ENCODE measurements around the gene ACVRL1. TPM values are rescaled to one million over a fixed set of nuclear protein-coding genes. Genes with fewer than 3 reads are reported as not detected.
A peak's percentile ranks its signal among the peaks of the same experiment; 100 is the strongest.

ACVRL1 gene
- total RNA-seq: 0.52 and 0.78 TPM in 2 replicates
- polyA plus RNA-seq (2012): 0.58 TPM

DNA sequence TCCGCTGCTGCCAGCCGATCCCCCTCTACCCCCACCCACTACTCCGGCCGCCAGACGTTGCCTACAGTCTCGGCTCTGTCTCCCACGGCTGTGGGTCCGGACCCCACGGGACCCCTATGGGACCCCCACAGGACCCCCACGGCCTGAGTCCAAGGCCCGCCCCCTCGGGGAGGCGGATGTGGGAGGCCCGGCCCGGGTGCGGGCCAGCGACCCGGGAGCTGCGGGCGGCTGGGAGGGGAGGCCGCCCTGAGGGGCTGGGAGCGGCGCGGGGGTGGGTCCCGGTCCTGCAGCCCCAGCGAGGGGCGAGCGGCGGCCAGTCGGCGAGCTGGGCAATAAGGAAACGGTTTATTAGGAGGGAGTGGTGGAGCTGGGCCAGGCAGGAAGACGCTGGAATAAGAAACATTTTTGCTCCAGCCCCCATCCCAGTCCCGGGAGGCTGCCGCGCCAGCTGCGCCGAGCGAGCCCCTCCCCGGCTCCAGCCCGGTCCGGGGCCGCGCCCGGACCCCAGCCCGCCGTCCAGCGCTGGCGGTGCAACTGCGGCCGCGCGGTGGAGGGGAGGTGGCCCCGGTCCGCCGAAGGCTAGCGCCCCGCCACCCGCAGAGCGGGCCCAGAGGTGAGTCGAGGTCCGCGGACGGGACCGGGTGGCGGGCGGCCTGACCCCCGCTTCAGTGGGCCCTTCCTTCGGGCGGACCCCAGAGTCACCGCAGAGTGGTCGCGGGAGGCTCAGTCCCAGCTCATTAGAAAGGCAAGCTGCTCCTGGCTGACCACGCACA is at the start of gene ACVRL1:
ACVRL1 (plus strand) TSS at position 422 of the 773 bp plus-strand sequence. CDS start 4,971 bp downstream, outside the sequence.
- DNase-seq (ENCODE audit: low read depth): no peak

DNA sequence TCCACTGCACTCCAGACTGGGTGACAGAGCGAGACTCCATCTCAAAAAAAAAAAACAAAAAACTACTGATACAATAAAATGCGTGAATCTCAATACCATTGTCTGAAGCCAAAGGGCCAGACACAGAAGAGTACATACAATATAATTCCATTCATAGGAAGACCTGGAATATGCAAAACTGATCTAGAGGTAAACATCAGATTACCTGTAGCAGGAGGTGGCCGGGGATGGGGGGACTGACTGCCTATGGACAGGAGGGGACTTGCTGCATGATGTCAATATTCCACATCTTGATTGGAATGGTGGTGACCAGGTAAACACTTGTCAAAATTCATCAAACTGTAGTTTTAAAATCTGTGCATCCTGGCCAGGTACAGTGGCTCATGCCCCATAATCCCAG is 46.3 kb upstream of the ACVRL1 start:
- DNase-seq (ENCODE audit: low read depth): no peak

DNA sequence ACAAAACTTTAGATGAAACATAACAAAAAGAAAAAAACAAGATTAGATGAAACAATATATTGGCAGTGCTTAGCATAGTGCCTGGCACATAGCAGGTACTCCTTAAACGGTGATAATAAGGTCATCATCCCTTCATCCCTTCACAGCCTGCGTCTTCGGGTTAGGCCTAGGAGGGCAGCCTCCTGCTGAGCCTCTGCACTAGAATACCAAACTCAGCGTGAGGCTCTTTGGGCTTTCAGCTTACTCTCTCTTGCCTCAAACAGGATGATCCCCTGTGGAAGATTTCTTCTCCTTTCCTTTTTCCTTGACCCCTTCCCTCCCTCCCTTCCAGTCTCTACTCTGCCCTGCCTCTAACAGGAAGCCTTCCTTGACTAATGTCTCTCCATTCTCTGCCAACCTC is 44.4 kb upstream of the ACVRL1 start:
- DNase-seq (ENCODE audit: low read depth): no peak

DNA sequence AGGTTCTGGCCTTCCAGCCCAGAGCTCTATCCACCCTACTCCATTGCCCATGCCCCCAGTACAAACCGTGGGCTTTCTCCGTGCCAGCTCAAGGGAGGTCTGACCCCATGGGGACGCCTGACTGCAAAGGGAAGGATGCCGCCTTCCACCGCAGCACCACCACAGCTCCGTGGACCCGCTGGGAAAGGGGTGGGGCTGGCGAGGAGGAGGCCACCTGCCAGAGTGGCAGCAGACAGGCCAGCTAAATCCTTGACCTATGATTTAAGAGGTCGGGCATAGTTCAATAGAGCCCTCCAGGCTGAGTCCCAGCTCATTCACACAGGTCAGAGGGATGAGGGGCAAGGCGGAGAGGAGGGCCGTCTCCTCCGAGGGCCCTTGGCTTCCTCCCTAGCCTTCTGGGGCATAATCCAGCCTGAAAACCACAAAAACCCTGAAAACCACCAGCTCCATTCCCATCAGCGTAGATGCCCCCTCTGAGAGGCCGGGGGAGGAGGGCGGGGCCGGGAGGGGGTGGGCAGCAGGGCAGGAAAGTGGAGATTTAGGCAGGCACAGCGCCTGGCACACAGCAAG is 43.9 kb upstream of the ACVRL1 start:
- no peak for DNase-seq (ENCODE audit: low read depth)

DNA sequence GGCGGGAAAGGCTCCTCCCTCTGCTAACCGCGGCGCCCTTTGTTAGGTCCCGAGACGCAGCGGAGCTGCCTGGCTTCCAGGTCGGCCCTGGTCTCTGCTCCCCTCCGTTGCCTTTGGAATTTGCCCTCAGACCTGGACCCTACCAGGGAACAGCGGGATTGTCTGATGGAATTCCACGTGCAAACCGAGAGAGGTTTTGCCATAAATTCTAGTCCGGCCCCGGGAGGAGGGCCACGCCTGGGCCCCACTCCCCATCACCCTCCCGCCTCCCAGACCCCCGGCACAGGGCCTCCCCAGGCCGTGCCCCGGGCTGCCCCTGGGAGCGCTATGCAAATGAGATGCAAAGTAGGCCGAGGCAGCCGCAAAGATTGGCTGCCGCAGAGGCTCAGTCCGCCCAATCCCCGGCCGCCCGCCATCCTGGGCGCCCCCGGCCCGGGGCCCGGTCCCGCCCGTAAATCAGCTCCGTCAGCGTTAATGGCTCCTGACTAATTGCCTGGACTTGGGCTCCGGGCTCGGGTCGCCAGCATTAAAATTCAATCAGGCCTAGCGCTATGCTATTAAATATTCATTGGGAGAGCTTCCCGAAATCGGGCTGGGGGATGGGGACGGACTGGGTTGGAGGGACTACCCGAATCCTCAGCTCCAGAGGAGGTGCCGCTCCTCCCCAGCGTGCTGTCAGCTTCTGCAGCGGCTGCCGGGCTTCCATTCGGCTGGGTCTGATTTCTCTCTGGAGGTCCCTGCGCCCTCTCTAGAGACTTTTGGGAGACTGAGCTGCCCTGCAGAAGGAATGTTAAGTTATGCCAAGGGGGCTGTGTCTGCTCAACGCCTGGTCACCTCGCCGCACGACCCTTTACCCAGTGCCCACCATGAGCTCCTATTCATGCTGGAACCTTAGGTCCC is 43.1 kb upstream of the ACVRL1 start:
- no peak for DNase-seq (ENCODE audit: low read depth)

DNA sequence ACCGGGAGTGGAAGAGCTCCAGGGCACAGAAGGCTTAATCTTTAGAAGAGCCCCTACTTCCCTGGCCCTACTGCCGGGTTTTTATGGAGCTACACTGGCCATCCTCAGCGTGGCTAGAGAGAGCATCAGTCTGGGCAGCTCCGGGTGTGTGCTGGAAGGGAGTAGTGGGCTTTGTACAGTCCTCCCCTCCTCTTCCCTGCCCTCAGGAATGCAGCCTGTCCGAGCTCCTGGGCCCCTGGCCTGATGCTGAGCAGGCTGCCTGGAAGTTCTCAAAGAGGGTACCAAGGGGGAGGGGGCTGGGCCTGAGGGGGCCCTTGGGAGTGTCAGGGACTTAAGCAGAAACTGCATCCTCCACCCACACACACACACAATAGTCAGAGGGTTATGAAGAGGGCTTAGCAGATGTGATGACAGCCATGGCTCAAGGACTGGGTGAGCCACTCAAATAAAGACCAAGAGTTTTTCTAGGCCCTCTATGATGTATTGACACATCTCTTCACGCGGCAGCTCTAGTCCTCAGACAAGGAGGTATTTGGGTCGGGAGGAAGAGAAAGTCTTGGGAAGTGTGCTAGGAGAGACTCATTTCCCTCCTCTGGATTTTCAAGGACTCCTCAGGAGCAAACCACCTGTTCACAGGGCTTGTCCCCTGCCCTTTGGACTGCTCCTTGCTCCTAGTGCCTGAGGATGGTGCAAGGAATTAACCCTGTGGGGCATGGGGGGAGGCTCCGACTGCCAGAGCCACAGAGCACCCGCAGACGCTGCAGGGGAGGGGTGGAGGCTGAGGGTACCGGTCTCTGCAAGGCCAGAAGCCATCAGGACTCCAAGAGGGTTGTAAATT is 42.3 kb upstream of the ACVRL1 start:
- no peak for DNase-seq (ENCODE audit: low read depth)

DNA sequence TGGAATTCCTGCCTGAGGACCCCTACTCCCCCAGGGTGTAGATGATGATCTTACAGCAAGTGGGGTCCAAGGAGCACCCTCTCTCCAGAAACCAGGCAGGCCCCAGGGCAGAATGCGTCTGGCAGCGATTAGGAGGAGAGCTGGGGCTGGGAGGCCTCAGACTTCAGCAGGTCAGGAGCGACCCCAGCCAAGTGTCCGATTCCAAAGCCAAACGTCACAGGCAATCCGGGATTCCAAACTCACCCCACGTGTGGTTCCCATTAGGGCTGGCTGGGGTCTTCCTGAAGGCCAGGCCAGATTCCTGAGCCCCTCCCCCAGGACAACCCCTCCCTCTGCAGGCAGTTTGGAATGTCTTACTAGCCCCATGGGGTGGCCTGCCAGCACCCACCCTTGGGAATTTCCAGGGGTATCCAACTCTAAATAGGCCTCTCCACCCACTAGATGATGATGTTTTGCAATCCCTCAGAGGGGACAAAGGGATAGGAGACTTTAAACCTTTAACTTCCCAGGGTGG is 41.5 kb upstream of the ACVRL1 start:
- DNase-seq (ENCODE audit: low read depth): no peak

DNA sequence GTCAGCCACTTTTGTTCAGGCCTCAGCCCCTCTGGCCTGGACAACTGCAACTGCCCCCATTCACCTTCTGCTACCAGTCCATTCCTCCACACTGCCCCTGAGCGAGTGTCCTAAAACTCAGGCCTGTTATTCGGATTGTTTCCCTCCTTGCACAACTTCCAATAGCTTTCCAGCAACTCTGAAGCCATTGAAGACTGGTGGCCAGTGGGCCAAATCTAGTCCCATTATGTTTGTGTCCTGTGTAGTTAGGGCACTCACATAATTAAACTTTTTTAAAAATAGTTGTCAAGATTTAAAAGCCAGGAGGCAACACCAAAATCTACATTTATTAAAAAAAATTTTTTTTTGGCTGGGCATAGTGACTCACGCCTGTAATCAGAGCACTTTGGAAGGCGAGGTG is 41.0 kb upstream of the ACVRL1 start:
- DNase-seq (ENCODE audit: low read depth): no peak

DNA sequence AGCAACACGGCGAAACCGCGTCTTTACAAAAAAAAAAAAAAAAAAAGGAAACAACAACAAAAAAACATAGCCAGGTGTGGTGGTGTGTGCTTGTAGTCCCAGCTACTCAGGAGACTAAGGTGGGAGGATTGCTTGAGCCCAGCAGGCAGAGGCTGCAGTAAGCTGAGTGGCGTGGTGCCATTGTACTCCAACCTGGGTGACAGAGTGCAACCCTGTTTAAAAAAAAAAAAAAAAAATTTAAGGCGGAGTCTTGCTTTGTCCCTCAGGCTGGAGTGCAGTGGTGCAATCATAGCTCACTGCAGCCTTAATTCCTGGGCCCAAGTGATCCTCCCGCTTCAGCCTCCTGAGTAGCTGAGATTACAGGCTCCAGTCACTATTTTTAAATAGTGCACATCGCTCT is 40.5 kb upstream of the ACVRL1 start:
- no peak for DNase-seq (ENCODE audit: low read depth)

DNA sequence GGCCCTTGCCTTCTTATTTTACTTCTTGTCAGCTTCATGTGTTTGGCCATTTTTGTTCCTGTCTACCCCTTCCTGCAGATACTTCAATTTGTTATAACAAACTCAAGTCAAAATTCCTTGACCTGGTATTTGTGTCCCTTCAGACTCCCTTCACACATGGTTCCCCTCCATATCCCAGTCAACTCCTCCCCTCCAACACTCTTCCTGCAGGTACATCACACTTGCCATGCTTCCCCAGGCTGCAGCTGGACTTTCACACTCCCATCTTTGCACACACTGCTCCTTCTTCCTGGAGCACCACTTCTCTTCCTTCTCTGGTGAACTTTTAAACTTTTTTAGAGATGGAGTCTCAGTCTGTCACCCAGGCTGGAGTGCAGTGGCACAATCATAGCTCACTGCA is 39.9 kb upstream of the ACVRL1 start:
- no peak for DNase-seq (ENCODE audit: low read depth)

DNA sequence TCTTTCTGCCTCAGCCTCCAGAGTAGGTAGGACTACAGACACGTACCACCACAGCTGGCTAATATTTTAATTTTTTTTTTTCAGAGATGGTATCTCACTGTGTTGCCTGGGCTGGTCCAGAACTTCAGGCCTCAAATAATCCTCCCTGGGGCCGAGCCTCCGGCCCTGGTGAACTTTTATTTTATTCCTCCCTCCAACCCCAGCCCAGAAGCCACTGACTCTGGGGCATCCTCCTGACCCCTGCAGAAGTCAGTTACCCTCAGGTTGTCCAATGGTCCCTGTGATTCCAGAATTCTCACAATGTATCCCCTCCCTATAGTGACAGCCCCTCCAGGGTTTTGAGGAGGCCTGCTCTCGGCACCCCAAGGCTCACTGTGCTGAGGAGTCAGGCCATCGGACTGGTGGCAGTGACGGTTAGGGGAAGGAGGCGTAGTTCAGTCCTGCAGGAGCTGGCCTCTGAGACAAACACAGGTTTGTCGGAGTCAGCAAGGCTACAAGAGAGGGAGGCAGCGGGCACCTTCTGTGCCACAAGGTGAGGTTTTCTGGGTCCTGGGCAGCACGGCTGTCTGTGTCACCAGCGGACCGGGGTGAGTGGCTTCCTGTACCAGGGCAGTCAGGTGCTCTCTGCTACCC is 39.4 kb upstream of the ACVRL1 start:
- no peak for DNase-seq (ENCODE audit: low read depth)

DNA sequence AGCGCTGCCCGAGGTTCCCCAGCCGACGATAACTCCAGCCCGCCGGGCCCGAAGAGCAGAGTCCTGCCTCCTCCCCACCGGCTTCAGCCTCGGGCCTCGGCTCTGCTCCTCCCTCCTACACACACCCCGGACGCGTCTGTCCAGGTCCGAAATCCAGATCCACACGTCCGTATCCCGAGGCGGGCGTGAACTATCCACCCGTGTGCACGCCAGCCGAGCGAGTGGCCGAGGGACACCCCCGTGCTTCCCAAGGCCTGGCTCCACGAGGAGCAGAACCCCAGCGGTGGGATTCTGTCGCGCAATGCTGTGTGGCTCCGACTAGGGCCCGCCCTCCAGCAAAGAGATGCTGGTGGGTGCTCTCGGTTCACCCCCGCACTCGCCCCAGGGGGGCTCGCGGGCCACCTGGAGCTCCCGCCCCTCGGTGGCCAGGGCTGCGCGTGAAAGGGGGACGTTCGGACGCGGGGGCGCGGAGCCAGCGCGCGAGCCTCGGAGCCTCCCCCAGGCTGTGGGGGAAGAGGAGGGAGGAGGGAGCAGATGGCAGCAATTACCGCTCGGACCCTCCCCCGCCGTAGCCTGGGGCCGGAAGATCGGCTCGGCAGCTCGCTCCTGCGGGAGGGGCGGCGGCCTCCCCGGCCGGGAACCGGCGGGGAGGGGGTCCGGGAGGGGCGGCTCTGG is 38.3 kb upstream of the ACVRL1 start:
- DNase-seq (ENCODE audit: low read depth): no peak

DNA sequence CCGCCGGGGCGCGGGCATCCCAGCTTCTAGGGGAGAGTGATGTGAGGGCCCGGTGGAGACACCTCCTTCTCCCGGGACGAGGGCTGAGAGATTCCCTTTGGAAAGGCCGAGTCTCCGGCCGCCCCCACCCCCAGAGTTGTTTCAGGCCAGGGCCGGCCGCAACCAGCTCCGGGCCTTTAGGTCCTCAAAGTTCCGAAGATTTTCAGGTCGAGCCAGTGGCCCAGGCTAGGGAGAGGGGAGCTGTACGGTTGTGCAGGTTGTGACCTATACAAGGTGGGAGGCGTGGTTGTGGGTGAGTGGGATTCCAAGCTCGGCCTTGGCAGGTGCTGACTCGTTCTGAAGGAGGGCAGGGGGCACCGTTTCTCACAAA is 37.8 kb upstream of the ACVRL1 start:
- no peak for DNase-seq (ENCODE audit: low read depth)

DNA sequence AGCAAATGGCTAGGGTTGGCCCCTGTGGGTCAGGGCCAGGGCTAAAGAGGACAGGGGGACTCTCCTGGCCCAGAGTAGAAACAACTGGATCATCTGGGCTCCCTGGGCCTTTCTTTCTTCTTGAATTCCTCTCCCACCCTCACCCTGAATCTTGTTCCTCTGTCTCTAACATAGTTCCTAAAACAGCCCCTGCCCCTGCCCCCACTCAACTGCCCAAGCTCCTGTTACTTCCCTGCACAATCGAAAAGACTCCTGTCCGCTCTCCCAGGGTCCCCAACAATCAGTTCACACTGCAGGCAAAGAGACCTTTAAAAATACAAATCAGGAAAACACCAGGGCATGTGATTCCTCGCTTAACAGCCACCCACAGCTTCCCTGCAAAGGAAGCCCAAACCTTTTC is 37.4 kb upstream of the ACVRL1 start:
- DNase-seq (ENCODE audit: low read depth): no peak

DNA sequence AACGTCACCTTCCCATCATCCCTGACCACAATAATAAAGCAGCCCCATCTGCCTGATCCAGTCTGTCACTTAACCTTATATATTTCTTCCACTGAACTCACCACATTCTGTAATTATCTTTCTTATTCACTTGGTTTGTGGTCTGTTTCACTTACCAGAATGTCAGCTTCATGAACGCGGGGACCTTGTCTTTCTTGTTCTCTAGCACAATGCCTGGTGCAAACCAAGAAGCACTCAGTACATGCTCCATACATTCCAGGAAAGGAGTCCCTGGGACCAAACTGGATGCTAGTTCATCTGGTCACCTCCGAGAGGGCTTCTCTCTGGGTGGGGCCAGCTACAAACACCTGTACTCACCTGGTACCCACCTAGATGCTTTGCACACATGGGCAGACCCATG is 36.8 kb upstream of the ACVRL1 start:
- no peak for DNase-seq (ENCODE audit: low read depth)

DNA sequence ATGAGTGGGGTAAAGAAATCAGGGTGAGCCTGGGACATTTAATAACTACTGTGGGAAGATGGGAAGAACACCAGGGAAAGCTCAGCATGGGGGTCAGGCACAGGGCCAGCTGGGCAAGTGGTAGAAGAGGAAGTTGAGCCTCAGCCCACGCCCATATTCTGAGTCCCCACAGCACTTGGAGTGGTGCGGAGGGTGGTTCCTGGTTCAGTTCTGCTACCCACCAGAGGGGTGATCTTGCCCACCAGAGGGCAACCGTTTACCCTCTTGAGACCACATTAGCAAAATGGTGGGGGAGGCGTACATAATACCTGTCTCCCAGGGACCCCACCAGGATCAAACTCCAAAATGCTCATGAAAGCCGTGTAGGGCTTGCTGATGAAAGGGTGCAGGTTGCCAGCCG is 36.2 kb upstream of the ACVRL1 start:
- DNase-seq (ENCODE audit: low read depth): peak; percentile 35

DNA sequence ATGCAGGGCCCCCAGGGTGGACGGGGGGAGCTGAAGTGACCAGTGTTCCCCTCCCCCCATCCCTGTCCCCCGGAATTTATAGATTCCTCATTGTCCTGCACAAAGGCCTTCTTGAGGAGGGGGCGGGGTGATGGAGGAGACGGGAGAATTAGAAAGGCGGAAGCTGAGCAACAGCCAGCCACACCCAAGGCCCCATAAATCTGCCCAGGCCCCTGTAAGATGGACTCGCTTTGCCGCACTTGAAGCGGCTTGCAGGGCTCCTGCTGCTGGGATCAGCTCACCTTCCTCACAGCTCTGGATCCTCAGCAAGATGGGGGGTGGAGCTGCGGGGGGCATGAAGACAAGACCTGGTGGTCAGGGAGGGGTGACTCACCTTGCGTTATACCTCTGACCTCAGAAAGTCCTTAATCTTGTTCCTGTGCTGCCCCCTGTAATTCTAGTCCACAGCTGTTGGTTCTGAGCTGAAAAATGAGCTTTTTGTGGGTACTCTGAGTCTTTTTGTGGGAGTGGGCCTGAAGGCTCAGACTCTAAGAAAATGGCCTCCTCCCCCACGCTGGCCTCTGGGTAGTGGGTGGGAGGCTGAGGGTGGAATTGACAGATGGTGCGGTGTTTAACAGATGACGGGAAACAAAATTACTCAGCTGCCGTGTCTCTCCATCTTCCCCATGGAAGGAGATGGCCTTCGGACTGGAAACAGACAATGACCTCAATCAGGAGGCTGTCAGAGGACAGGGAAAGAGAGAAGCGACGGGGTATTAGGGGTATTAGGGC is 35.2 kb upstream of the ACVRL1 start:
- peak; percentile 59 for DNase-seq (ENCODE audit: low read depth)

DNA sequence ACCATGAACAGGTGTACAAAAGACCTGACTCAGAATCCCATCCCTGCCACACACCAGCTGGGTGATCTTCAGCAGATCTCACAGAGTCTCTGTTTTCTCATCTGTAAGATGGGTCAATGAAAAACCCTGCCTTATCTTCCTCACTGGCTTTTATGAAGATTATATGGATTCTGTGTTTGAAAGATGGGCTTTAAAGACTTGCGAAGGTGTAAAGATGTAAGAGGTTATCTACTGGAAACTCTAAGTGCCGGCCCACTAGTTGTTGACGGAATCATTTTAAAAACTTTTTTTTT is 34.7 kb upstream of the ACVRL1 start:
- no peak for DNase-seq (ENCODE audit: low read depth)

DNA sequence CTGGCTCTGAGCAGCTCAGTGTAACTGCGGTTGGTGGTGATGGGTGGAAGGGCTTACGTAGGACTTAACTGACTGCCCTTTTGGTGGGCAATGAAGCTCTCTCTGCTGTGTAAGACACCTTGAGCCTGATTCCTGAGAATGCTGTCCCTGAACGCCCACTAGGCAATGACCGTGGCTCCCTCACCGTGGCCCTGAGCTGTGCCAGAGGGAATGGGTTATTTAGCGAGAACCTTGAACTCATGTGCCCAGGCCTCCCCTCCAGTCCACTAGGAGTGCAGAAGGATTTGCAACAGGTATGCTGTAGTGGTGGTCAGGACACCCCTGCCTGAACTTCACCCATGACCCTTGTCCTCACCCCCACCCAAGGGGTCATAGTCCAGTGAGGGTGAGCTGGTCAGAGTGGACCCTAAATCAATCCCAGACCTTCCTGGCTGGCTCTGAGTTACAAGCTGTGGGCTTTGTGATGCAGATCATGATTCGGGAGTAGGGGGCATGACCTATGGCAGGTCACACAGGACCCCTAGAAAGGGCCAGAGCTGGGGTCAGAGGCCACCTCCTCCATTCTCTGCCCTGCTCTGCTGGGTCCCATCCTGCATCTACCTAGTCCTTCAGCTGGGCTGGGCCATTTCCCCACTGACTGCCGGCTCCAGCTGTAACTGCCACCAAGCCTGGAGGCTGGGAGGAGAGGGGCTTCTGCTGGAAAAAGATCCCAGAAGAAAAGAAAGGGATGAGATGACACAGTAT is 33.9 kb upstream of the ACVRL1 start:
- DNase-seq (ENCODE audit: low read depth): no peak
